ENCODE measurements around the gene PCGF3.

PCGF3 gene

GRCh38 chr4:699816-700580, 5.6 kb upstream of the PCGF3 start:
- no peak for TF ChIP-seq CTCF (conservative IDR thresholded peaks at IDR 0.05)
- H3K27ac ChIP-seq, result no peak overlapping the region

DNA sequence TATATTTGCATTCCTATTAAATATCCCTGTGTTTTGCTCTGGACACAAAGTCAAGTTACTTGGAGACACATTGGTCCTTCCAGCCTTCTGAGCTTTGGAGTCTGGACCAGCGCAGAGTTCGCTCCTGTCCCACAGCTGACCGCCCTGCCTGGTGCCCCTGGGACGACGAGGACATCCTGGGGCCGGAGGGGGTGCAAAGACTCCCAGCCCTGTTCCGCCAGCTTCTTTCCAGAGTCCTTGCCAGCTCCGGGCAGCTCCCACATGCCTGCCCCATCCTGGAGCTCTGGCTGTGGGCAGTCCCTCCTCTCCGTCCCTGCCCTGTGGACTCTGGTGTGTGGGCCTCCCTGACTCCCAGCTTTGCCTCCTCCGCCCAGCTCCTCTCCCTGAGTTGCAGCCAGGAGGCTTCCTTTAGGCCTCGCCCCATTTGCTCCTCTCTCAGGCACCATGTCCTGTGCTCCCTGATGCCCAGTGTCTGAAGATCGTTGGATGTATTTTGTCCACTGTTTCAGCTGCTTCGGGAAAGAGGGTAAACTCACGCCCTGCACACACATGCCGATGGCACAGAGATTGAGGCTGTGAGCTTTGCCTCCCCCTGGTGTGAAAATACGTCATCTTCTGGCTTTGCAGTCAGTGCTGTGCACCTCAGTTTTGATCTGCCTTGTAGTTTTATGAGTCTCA, 4.9 kb upstream of the PCGF3 start:
- TF ChIP-seq CTCF (conservative IDR thresholded peaks at IDR 0.05), result no peak
- H3K27ac ChIP-seq, result no peak overlapping the region

- no peak overlapping the region for H3K27ac ChIP-seq
- no peak for TF ChIP-seq CTCF (conservative IDR thresholded peaks at IDR 0.05)
Observed at GRCh38 chr4:702618-703048, 3.0 kb upstream of the PCGF3 start.

DNA sequence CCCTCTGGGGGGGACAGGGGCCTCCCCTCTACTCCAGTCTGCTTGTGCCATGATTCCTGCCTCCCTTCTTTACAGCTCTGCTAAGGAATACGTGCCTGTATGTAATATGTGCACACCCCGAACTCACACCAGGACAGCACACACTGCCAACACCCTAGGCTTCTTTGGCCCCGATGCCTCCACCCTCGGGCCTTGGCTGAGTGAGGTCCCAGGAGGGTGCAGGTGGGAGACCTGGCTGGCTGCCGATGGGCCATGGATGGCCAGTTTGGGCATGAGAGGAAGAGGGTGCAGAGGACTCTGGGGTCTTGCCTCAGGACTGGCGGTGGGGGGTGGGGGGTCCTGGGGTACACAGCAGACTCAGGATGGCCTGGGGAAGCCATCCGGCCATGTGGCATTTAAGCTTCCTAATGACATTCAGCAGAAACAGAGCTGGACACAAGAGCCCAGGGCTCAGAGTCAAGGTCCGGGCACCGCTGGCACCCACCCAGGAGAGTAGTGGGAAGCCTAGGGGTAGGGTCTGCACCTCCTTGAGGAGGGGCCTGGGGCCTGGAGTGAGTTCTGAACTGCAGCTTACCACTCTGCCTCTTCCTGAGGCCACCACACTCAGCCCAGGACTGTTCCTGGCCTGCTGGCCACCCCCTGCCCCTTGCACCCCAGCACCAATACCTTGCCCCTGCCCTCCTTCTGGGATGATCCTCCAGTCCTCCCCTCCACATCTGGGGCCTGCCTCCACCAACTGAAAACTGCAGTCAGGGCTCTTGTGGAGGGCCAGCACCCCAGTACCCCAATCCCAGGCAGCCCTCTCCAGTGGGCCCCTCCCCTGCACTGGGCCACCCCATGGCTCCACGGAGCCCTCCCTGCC, 2.1 kb upstream of the PCGF3 start:
- TF ChIP-seq CTCF (conservative IDR thresholded peaks at IDR 0.05), result no peak
- H3K27ac ChIP-seq, result no peak overlapping the region

DNA sequence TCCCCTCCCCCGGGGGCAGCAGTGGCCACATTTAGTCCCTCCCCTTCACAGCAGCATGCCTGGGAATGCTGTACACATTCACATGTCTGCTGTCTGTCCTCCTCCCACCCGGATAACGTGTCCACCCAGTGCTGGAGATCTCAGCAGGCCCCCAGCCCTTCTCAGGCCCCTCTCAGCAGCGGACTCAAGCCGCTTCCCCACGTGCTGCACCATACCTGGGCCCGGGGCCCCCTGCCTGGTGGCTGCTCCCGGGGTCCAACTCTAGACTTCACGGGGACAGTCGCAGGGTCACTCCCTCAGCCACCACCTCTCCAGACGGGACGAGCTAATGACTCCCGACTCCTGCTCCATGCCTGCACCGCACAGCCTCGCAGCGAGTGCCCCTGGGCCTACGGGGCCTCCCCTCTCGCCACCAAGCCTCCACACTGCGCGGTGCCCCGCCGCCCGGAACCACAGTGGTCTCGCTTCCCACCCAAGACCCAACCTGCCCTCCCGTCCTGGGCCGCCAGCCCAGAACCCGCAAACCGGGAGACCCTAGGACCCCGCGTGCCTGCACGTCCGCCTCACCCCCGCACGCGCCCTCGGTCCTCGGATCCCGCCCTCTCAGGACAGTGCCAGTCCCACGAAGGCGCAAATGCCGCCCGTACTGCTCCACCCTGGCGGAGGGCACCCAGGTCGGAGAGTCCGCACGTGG, 1.3 kb upstream of the PCGF3 start:
- TF ChIP-seq CTCF (conservative IDR thresholded peaks at IDR 0.05), result no peak
- no peak overlapping the region for H3K27ac ChIP-seq

DNA sequence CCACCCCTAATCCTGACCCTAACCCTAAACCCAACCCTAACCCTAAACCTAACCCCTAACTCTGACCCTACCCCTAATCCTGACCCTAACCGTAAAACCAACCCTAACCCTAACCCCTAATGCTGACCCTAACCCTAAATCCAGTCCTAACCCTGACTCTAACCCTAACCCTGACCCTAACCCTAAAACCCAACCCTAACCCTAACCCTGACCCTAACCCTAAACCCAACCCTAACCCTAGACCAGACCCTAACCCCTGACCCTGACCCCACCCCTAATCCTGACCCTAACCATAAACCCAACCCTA, 708 bp upstream of the PCGF3 start:
- no peak for TF ChIP-seq CTCF (conservative IDR thresholded peaks at IDR 0.05)

DNA sequence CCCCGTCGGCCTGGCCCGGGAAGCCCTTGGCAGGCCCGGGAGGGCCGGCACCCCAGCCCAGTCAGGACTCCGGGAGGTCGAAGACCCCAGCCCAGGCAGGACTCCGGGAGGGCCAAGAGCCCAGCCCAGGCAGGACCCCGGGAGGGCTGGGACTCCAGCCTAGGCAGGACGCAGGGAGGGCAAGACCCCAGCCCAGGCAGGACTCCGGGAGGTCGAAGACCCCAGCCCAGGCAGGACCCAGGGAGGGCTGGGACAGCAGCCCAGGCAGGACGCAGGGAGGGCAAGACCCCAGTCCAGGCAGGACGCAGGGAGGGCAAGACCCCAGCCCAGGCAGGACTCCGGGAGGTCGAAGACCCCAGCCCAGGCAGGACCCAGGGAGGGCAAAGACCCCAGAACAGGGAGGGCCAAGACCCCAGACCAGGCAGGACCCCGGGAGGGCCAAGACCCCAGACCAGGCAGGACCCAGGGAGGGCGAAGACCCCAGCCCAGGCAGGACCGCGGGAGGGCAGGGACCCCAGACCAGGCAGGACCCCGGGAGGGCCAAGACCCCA, 526 bp downstream of the PCGF3 start:
- peak overlapping the region; percentile 87; the same call in 1 of the 2 replicates for H3K27ac ChIP-seq

More for the DNA sequence above, 708 bp upstream of the PCGF3 start:
- peak overlapping the region; percentile 87; the same call in 1 of the 2 replicates for H3K27ac ChIP-seq
